HG02642 (cell line): ENCODE results near the gene LONRF2.
"Not testable (repeated sequence)": the region's sequence is repeated elsewhere in the genome, so short reads cannot be mapped to it uniquely, and the experiment has no call there.

ENCODE experiments used
- ATAC-seq: cut with Tn5 transposase; IDR thresholded peaks from one replicate; pipeline ENCODE4 v1.9.1; 2021; ENCODE audit warnings: mild to moderate bottlenecking; ENCODE audit not compliant: unreplicated experiment, poor library complexity

The LONRF2 gene

GRCh38 chr2:100321866-100322820 lies at the start of gene LONRF2:
TSS of gene LONRF2 (minus strand) at chr2:100322501. CDS start at chr2:100322093, 408 bp downstream.
- ATAC-seq, result no peak

GRCh38 chr2:100367163-100367562 lies 44.9 kb upstream of the LONRF2 start:
- no peak for ATAC-seq

DNA sequence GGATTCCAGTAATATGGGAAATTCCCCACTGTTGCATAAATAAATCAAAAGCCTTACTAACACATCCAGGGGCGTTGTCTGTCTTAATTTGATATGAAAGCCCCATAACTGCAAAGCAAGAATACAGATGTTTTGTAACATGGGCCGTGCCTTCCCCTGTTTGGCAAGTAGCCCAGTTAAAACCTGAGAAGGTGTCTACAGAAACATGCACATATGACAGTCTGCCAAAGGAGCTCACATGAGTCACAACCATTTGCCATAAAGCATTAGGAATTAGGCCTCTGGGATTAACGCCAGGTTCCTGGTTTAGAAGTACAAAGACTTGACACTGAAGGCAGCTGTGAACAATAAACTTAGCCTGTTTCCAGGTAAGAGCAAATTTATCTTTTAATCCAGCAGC lies 43.1 kb upstream of the LONRF2 start:
- ATAC-seq, result no peak

DNA sequence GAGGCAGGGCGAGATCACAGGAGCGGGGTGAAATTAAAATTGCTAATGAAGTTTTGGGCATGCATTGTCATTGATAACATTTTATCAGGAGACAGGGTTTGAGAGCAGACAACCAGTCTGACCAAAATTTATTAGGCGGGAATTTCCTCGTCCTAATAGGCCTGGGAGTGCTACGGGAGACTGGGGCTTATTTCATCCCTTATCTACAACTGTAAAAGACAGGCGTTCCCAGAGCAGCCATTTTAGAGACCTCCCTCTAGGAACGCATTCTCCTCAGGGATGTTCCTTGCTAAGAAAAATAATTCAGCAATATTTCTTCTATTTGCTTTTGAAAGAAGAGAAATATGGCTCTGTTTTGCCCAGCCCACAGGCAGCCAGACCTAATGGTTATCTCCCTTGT lies 40.0 kb upstream of the LONRF2 start:
- not testable (repeated sequence) for ATAC-seq

GRCh38 chr2:100359576-100359975 lies 37.3 kb upstream of the LONRF2 start:
- no peak for ATAC-seq

GRCh38 chr2:100358554-100358953 lies 36.3 kb upstream of the LONRF2 start:
- no peak for ATAC-seq

GRCh38 chr2:100352521-100352920 lies 30.2 kb upstream of the LONRF2 start:
- ATAC-seq, result no peak

GRCh38 chr2:100350661-100351185 lies 28.4 kb upstream of the LONRF2 start:
- no peak for ATAC-seq

DNA sequence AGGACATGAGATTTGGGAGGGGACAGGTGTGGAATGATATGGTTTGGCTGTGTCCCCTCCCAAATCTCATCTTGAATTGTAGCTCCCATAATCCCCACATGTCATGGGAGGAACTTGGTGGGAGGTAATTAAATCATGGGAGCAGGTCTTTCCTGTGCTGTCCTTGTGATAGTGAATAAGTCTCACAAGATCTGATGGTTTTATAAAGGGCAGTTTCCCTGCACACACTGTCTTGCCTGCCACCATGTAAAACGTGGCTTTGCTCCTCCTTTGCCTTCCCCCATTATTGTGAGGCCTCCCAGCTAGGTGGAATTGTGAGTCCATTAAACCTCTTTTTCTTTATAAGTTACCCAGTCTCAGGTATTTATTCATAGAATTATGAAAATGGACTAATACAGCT lies 22.8 kb upstream of the LONRF2 start:
- not testable (repeated sequence) for ATAC-seq

DNA sequence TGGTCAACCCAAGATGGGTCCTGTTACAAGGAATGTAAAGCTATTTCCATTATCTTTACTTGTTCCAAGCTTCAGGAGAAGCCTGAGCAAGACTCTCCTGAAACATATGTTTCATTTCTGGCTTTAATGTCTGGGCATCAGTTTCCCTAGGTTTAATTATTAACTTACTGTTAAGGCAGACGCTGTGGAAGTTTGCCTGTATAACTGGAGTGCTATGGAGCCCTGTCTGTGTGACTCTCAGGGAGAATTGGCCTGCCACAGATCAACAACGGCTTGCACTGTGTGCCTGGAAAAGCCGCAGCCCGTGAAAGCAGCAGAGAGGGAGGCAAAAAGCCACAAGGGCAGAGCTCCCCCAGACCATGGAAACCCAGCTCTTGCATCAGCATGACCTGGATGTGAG lies 22.1 kb upstream of the LONRF2 start:
- ATAC-seq, result no peak

DNA sequence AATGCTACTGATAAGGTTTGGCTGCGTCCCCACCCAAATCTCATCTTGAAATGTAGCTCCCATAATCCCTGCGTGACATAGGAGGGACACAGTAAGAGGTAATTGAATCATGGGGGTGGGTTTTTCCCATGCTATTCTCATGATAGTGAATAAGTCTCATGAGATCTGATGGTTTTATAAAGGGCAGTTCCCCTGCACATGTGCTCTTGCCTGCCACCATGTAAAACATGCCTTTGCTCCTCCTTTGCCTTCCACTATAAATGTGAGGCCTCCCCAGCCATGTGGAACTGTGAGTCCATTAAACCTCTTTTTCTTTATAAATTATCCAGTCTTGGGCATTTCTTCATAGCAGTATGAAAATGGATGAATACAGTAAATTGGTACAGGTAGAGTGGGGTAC lies 20.2 kb upstream of the LONRF2 start:
- ATAC-seq, result not testable (repeated sequence)

GRCh38 chr2:100339823-100340222 lies 17.5 kb upstream of the LONRF2 start:
- no peak for ATAC-seq

GRCh38 chr2:100334929-100335328 lies 12.6 kb upstream of the LONRF2 start:
- ATAC-seq, result no peak

DNA sequence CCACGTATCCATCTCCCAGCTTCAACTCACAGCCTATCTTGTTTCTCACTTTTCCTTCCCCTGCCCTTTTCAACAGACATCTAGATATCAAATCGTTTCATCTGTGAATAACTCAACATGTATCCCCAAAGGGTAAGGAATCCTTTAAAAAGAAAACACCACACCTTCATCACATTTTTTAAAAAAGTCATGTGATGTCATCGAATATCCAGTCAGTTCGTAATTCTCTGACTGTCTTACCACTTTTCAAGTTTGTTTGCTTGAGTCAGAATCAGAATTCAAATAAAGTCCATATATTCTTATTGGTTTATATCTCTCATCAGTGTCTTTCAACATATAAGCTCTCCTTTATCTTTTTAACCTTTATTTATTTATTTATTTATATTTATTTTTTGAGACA lies 5.4 kb upstream of the LONRF2 start:
- no peak for ATAC-seq

GRCh38 chr2:100321179-100321865 lies 979 bp downstream of the LONRF2 start:
- ATAC-seq, result no peak

- no peak for ATAC-seq
Observed at GRCh38 chr2:100320547-100321178, 1.6 kb downstream of the LONRF2 start.

DNA sequence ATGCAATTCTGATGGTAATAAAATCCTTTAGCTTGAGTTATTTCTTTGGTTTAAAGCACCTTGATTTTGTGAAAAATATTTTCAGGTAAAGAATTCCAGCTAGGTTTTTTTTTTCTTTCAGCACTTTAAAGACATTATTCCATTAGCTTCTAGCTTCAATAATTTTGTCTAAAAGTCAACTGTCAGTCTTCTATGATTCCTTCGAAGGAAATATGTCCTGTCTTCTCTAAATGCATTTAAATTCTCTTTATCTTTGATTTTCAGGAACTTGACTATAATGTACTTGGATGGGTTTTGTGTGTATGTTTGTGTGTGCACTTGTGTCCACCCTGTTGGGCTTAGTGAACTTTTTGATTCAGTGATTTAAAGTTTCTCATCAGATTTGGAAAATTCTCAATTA lies 4.7 kb downstream of the LONRF2 start:
- ATAC-seq, result no peak

DNA sequence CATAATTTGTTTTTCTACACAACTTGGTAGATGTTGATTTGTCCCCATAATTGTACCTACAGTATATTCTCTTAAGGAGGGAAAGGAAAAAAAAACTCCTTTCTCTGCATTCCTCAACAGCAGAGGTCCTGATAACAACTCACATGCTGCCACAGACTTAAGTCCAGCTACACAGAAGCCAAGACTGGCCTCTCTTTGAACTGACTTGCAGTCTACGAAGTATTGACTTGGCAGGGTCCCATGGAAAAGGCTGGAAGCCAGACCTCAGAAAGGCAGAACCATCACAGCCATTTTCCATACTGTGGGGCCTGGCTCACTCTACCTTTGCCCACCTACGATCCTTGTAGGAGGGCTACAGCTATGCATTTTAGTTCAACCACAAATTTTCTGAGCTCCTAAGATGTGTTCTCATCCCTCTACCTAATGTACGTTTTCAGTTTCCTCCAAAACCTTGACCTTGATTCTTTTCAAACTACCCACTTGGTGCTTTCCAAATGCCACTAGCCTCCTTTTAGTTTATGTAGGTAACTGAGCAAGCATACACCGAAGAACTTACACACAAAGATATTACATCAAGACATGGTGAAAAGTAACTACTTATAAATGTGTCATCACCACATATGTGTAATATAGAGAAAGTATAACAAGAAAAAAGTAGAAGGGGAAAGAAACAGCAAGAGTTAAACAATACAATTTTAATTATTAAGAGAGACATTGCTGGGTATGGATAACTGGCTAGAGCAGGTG lies 12.2 kb downstream of the LONRF2 start:
- no peak for ATAC-seq

DNA sequence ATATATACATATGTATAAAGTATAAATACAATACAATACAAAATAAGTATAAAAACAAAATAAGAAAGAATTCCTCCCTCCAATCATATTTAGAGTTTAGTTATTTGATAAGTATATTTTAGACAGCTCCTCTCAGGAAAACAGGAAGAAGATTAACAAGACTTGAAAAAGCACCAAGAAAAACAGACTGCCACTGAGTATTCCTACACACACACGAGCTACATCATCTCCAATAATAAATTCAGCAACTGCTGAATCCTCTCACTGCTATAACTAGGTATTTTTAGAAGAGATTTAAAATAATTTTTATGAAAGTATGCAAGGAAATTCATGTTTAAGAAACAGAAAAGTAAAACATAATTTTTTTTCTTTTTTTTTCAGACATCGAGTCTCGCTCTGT lies 13.0 kb downstream of the LONRF2 start:
- ATAC-seq, result no peak

GRCh38 chr2:100303744-100304143 lies 18.6 kb downstream of the LONRF2 start:
- ATAC-seq, result no peak
